Hepatocyte (in vitro differentiated cells): ENCODE data around the gene EFNA4. TPM values are rescaled to one million over a fixed set of nuclear protein-coding genes. Genes with fewer than 3 reads are reported as not detected.
A peak's percentile ranks its signal among the peaks of the same experiment; 100 is the strongest.

ENCODE experiments used
- DNase-seq: peaks from one replicate; pipeline ENCODE4 v3.0.0-alpha.2; 2016; ENCODE audit warnings: low spot score
- H2AFZ ChIP-seq: fragments of 200-600 bp; sonication (generic); 2 replicates; pipeline ENCODE4 v1.6.0; 2016; ENCODE audit warnings: antibody characterized with exemption, mild to moderate bottlenecking
- H3K27ac ChIP-seq: fragments of 200-600 bp; sonication (generic); 2 replicates; pipeline ENCODE4 v1.5.1; 2016; ENCODE audit warnings: mild to moderate bottlenecking
- H3K27me3 ChIP-seq: fragments of 200-600 bp; sonication (generic); 2 replicates; pipeline ENCODE4 v1.6.1; 2016
- H3K36me3 ChIP-seq: fragments of 200-600 bp; sonication (generic); replicated peaks from 2 replicates; pipeline ENCODE4 v1.5.1; 2016; ENCODE audit warnings: low read depth; ENCODE audit not compliant: insufficient read depth
- H3K4me1 ChIP-seq: fragments of 200-600 bp; sonication (generic); 2 replicates; pipeline ENCODE4 v1.5.1; 2016; ENCODE audit warnings: mild to moderate bottlenecking, moderate library complexity; ENCODE audit not compliant: insufficient read depth
- H3K4me2 ChIP-seq: fragments of 200-600 bp; sonication (generic); 2 replicates; pipeline ENCODE4 v1.6.0; 2016
- H3K4me3 ChIP-seq: fragments of 200-600 bp; sonication (generic); 2 replicates; pipeline ENCODE4 v1.5.1; 2016; ENCODE audit warnings: mild to moderate bottlenecking
- H3K79me2 ChIP-seq: fragments of 200-600 bp; sonication (generic); 2 replicates; pipeline ENCODE4 v1.6.0; 2017; ENCODE audit warnings: mild to moderate bottlenecking
- H3K9me2 ChIP-seq: fragments of 200-600 bp; sonication (generic); replicated peaks from 2 replicates; pipeline ENCODE4 v1.6.0; 2017; ENCODE audit warnings: mild to moderate bottlenecking; ENCODE audit not compliant: insufficient read depth
- H3K9me3 ChIP-seq: fragments of 200-600 bp; sonication (generic); 2 replicates; pipeline ENCODE4 v1.5.1; 2016; ENCODE audit warnings: low read depth, mild to moderate bottlenecking
- H4K20me1 ChIP-seq: fragments of 200-600 bp; sonication (generic); 2 replicates; pipeline ENCODE4 v1.6.0; 2016; ENCODE audit warnings: mild to moderate bottlenecking; ENCODE audit not compliant: insufficient read depth, poor library complexity, severe bottlenecking
- CTCF ChIP-seq: fragments of 200-600 bp; sonication (generic); IDR thresholded peaks from 2 replicates; pipeline ENCODE4 v1.5.1; 2016; ENCODE audit warnings: antibody characterized with exemption, mild to moderate bottlenecking; ENCODE audit not compliant: poor library complexity
- EZH2 ChIP-seq: fragments of 200-600 bp; sonication (generic); IDR thresholded peaks from 2 replicates; pipeline ENCODE4 v1.6.1; 2016; ENCODE audit warnings: antibody characterized with exemption, mild to moderate bottlenecking, borderline replicate concordance
- EZH2phosphoT487 ChIP-seq: fragments of 200-600 bp; sonication (generic); IDR thresholded peaks from one replicate; pipeline ENCODE4 v1.6.1; 2018; ENCODE audit warnings: antibody characterized with exemption, mild to moderate bottlenecking, low read depth, moderate library complexity; ENCODE audit not compliant: unreplicated experiment, severe bottlenecking
- WGBS: methylation state at CpG from one replicate; pipeline ENCODE4 v1.1.6; 2016; ENCODE audit warnings: low lambda C conversion rate; ENCODE audit errors: missing lambda C conversion rate; 5-methylcytosine and 5-hydroxymethylcytosine counted together
- polyA plus RNA-seq: library from polyadenylated mRNA; unstranded; fragments of >200 nt; fragmentation: Nextera tagmentation; extraction: Ambion mirVana; gene quantifications from 2 replicates; pipeline ENCODE4 v1.2.1, GENCODE V29; 2016
- total RNA-seq: library from RNA; depleted of rRNA; stranded (reverse); fragments of >200 nt; gene quantifications from 2 replicates; pipeline ENCODE4 v1.2.3, GENCODE V29; 2014

Gene EFNA4
- total and polyA plus RNA-seq, 2 experiments from 2014 or later = 18.1 to 20.5 TPM

GRCh38 chr1:155110381-155110780 is 46.8 kb downstream of the EFNA4 start:
- DNase-seq = no peak
- 73% methylated on average over 8 of the region's 8 CpGs for WGBS
- peaks cover 26% of the 10 kb centered on the region for H3K4me1 ChIP-seq
- no peak overlapping the region for H3K4me2 ChIP-seq
- H4K20me1 ChIP-seq = no peaks in the 10 kb centered on the region
- TF ChIP-seq CTCF (no peak), EZH2phosphoT487 (no peak), EZH2 (no peak)
- H3K36me3 ChIP-seq = no peaks in the 10 kb centered on the region
- no peaks in the 10 kb centered on the region for H3K79me2 ChIP-seq
- no peak overlapping the region for H2AFZ ChIP-seq
- H3K27ac ChIP-seq = peak overlapping the region; percentile 16
- H3K4me3 ChIP-seq = no peak overlapping the region
- no peaks in the 10 kb centered on the region for H3K9me2 ChIP-seq
- H3K9me3 ChIP-seq = no peaks in the 10 kb centered on the region
- no peaks in the 10 kb centered on the region for H3K27me3 ChIP-seq

GRCh38 chr1:155110826-155111225 is 47.3 kb downstream of the EFNA4 start:
- H3K4me3 ChIP-seq = no peak overlapping the region
- no peaks in the 10 kb centered on the region for H3K9me2 ChIP-seq
- H3K4me1 ChIP-seq = peaks cover 26% of the 10 kb centered on the region
- H4K20me1 ChIP-seq = no peaks in the 10 kb centered on the region
- TF ChIP-seq EZH2phosphoT487 (no peak), EZH2 (no peak), CTCF (no peak)
- H3K27me3 ChIP-seq = no peaks in the 10 kb centered on the region
- H3K36me3 ChIP-seq = no peaks in the 10 kb centered on the region
- no peaks in the 10 kb centered on the region for H3K79me2 ChIP-seq
- peak overlapping the region; percentile 20 for H3K4me2 ChIP-seq
- 55% methylated on average over 8 of the region's 8 CpGs for WGBS
- no peak for DNase-seq
- H3K9me3 ChIP-seq = no peaks in the 10 kb centered on the region
- H3K27ac ChIP-seq = peak overlapping the region; percentile 16
- no peak overlapping the region for H2AFZ ChIP-seq

DNA sequence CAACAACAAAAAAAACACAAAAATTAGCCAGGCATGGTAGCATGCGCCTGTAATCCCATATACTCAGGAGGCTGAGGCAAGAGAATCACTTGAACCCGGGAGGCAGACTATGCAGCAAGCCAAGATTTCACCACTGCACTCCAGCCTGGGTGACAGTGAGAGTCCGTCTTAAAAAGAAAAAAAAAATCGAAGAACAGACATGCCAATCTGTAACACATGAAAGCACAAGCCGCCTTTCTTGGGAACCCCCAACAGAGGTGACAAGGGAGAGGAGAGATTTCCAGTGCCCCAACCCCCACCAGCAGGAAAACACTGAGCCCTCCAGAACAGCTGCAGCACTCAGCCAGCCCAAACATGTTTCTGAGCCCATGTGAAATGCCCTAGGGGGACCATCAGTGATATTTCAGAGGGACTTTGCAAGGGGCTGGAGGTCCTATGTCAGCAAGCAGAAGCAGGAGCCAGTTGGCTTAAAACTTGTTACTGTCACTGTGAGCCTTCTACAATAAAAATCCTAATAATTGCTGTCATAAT is 50.0 kb downstream of the EFNA4 start:
- H3K27ac ChIP-seq = no peak overlapping the region
- no peaks in the 10 kb centered on the region for H3K27me3 ChIP-seq
- peaks cover 12% of the 10 kb centered on the region for H3K4me1 ChIP-seq
- TF ChIP-seq EZH2 = no peak
- no peak for TF ChIP-seq EZH2phosphoT487
- no peak for TF ChIP-seq CTCF
- H3K4me2 ChIP-seq = no peak overlapping the region
- H2AFZ ChIP-seq = no peak overlapping the region
- H3K9me3 ChIP-seq = no peaks in the 10 kb centered on the region
- no peaks in the 10 kb centered on the region for H3K9me2 ChIP-seq
- no peak overlapping the region for H3K4me3 ChIP-seq
- H3K79me2 ChIP-seq = no peaks in the 10 kb centered on the region
- H4K20me1 ChIP-seq = no peaks in the 10 kb centered on the region
- no peaks in the 10 kb centered on the region for H3K36me3 ChIP-seq
- no peak for DNase-seq
- WGBS = 62% methylated on average over 5 of the region's 5 CpGs

DNA sequence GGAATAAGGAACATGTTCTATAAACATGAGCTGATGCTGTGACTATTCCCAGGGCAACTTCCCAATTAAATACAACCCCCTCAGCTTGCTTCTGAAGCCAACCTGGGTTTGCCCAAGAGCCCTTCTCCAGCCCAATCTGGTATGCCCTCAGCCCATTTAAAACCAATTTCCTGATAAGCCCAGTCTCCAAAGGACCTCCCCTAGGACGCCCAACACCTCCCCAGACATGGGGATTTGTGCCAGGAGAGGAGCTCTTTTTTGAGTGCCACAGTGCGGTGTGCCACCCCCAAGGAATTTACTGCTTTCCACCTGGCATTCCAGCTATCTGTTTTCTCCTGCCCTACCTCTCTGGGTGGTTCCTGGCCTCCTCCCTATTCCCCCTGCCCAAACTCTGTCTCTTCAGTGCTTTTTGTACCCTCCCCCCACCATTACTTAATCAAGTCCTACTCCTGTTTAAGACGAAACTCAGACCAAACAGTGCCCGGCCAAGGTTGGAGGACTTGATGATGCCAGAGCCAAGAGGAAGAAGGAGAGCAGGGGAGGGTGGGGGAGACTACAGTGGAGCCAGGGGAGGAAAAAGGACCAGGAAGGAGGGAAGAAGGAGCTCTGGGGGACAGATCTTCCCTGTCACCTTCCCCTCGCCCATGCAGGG is 52.7 kb downstream of the EFNA4 start:
- DNase-seq = no peak
- no peak overlapping the region for H3K27ac ChIP-seq
- 74% methylated on average over 5 of the region's 5 CpGs for WGBS

More for the DNA sequence above, 52.7 kb downstream of the EFNA4 start:
- Histone ChIP-seq H3K4me1 (peaks cover 19% of the 10 kb centered on the region), H3K36me3 (no peaks in the 10 kb centered on the region), H3K79me2 (no peaks in the 10 kb centered on the region), H3K4me2 (no peak overlapping the region), H2AFZ (no peak overlapping the region), H3K27me3 (no peaks in the 10 kb centered on the region), H3K9me2 (no peaks in the 10 kb centered on the region), H3K4me3 (no peak overlapping the region), H4K20me1 (no peaks in the 10 kb centered on the region), H3K9me3 (no peaks in the 10 kb centered on the region)
- no peak for TF ChIP-seq EZH2
- no peak for TF ChIP-seq CTCF
- TF ChIP-seq EZH2phosphoT487 = no peak
